ENCODE measurements around the gene CD3D.

GRCh38 chr11:118321386-118322082 is 21.0 kb downstream of the CD3D start:
- TF ChIP-seq CTCF (conservative IDR thresholded peaks at IDR 0.05), result no peak
- TF ChIP-seq ZFX (IDR thresholded peaks at IDR 0.05), result no peak
